IMR-90 (cell line): ENCODE measurements around the gene ATRNL1.

ENCODE experiments used
- FOS ChIP-seq: fragments of 150-350 bp; IDR thresholded peaks from 2 replicates; pipeline ENCODE4 v1.6.1; 2016; ENCODE audit warnings: low read depth, low read length
- MAFK ChIP-seq: IDR thresholded peaks from 2 replicates; pipeline ENCODE4 v1.6.1; 2012; ENCODE audit warnings: low read depth, low read length, improper control_type of control experiment
- POLR2A ChIP-seq: IDR thresholded peaks from 2 replicates; pipeline ENCODE4 v1.6.1; 2012; ENCODE audit warnings: mild to moderate bottlenecking, low read depth, low read length
- RAD21 ChIP-seq: IDR thresholded peaks from 2 replicates; pipeline ENCODE4 v1.6.1; 2012; ENCODE audit warnings: low read length, improper control_type of control experiment
- RFX5 ChIP-seq: IDR thresholded peaks from 2 replicates; pipeline ENCODE4 v1.8.0; 2012; ENCODE audit warnings: low read depth, mild to moderate bottlenecking, low read length, moderate library complexity
- TF ChIP-seq, protein P1 (sequence below): conservative IDR thresholded peaks from 2 replicates; pipeline ENCODE4 v1.5.1; 2012; ENCODE audit warnings: mild to moderate bottlenecking, low read depth, low read length, improper control_type of control experiment
- TF ChIP-seq, protein P2 (sequence below): fragments of 150-350 bp; IDR thresholded peaks from 2 replicates; pipeline ENCODE4 v1.6.1; 2017; ENCODE audit warnings: mild to moderate bottlenecking, antibody characterized with exemption, low read length, low read depth
- TF ChIP-seq, protein P3 (sequence below): fragments of 150-350 bp; IDR thresholded peaks from 2 replicates; pipeline ENCODE4 v1.6.1; 2016; ENCODE audit warnings: low read depth, mild to moderate bottlenecking, low read length, moderate library complexity, borderline replicate concordance

DNA sequence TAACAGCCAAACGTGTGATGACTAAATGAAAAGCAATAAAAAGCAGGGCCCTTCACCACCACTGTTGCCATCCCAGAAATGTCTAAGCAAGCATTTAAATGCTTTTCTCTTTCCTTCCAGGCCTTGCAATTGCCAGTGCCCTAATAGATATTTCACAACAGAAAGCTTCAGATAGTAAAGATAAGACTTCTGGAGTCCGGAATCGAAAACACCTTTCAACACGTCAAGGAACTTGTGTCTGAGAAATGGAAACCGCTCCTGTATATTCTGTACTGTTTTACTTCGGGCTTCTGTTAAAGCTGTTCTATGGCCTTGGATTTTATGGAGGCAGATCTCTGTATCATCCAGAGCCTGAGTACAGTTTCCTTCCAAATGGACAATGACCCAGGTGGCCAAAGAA, 851.4 kb downstream of the ATRNL1 start:
- TF ChIP-seq POLR2A: no peak
- TF ChIP-seq, protein P1, sequence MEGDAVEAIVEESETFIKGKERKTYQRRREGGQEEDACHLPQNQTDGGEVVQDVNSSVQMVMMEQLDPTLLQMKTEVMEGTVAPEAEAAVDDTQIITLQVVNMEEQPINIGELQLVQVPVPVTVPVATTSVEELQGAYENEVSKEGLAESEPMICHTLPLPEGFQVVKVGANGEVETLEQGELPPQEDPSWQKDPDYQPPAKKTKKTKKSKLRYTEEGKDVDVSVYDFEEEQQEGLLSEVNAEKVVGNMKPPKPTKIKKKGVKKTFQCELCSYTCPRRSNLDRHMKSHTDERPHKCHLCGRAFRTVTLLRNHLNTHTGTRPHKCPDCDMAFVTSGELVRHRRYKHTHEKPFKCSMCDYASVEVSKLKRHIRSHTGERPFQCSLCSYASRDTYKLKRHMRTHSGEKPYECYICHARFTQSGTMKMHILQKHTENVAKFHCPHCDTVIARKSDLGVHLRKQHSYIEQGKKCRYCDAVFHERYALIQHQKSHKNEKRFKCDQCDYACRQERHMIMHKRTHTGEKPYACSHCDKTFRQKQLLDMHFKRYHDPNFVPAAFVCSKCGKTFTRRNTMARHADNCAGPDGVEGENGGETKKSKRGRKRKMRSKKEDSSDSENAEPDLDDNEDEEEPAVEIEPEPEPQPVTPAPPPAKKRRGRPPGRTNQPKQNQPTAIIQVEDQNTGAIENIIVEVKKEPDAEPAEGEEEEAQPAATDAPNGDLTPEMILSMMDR: no peak
- TF ChIP-seq RAD21: no peak
- TF ChIP-seq FOS: no peak
- TF ChIP-seq, protein P2, sequence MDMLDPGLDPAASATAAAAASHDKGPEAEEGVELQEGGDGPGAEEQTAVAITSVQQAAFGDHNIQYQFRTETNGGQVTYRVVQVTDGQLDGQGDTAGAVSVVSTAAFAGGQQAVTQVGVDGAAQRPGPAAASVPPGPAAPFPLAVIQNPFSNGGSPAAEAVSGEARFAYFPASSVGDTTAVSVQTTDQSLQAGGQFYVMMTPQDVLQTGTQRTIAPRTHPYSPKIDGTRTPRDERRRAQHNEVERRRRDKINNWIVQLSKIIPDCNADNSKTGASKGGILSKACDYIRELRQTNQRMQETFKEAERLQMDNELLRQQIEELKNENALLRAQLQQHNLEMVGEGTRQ: no peak
- no peak for TF ChIP-seq MAFK
- TF ChIP-seq RFX5: no peak
- TF ChIP-seq, protein P3, sequence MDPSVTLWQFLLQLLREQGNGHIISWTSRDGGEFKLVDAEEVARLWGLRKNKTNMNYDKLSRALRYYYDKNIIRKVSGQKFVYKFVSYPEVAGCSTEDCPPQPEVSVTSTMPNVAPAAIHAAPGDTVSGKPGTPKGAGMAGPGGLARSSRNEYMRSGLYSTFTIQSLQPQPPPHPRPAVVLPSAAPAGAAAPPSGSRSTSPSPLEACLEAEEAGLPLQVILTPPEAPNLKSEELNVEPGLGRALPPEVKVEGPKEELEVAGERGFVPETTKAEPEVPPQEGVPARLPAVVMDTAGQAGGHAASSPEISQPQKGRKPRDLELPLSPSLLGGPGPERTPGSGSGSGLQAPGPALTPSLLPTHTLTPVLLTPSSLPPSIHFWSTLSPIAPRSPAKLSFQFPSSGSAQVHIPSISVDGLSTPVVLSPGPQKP: no peak
